Measurements from ENCODE around the gene LARP1B.
"Not testable (repeated sequence)": the region's sequence is repeated elsewhere in the genome, so short reads cannot be mapped to it uniquely, and the experiment has no call there.

DNA sequence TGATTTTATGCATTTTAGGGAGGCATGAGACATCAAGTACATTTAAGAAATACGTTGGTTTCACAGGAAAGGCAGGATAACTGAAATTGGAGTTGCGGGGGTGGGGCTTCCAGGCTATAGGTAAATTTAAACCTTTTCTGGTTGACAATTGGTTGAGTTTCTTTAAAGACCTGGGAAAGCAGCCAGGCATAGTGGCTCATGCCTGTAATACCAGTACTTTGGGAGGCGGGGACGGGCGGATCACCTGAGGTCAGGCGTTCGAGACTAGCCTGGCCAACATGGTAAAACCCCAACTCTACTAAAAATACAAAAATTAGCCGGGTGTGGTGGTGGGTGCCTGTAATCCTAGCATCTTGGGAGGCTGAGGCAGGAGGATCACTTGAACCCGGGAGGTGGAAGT, 6.2 kb upstream of the LARP1B start:
- not testable (repeated sequence) for TF ChIP-seq ZNF766 (CRISPR knock-in tag; conservative IDR thresholded peaks at IDR 0.05); L3MBTL2 (IDR thresholded peaks at IDR 0.05); HDAC1 (IDR thresholded peaks at IDR 0.05); CHD7 (IDR thresholded peaks at IDR 0.05; ENCODE audit: low read depth, low read length); HNRNPL (IDR thresholded peaks at IDR 0.05; ENCODE audit: low read depth, low read length); CBX8 (IDR thresholded peaks at IDR 0.05; ENCODE audit: borderline replicate concordance, extremely low read depth, low read depth, low read length, poor library complexity, severe bottlenecking); AFF4 (CRISPR knock-in tag; IDR thresholded peaks at IDR 0.05); MEIS2 (IDR thresholded peaks at IDR 0.05; ENCODE audit: partially characterized antibody)
